Limb (tissue), 2 donors: ENCODE results near the gene ZSWIM4.
"Not testable (repeated sequence)": the region's sequence is repeated elsewhere in the genome, so short reads cannot be mapped to it uniquely, and the experiment has no call there.

ENCODE experiments used
- DNase-seq, 2 donors: peaks; one replicate each; pipeline ENCODE4 v3.0.0-alpha.2; 2016; ENCODE audit errors: extremely low spot score in 2 of 2

The ZSWIM4 gene

GRCh38 chr19:13848798-13849676 is 53.8 kb downstream of the ZSWIM4 start:
- DNase-seq, result no peak

GRCh38 chr19:13849991-13850909 is 55.0 kb downstream of the ZSWIM4 start:
- DNase-seq, result peak; percentile 82 to 93

GRCh38 chr19:13850910-13851733 is 55.9 kb downstream of the ZSWIM4 start:
- peak; percentile 78 to 87 for DNase-seq

GRCh38 chr19:13851734-13852114 is 56.5 kb downstream of the ZSWIM4 start:
- not testable (repeated sequence) for DNase-seq

GRCh38 chr19:13852171-13852707 is 57.0 kb downstream of the ZSWIM4 start:
- not testable (repeated sequence) for DNase-seq

GRCh38 chr19:13856497-13856896 is 61.3 kb downstream of the ZSWIM4 start:
- no peak for DNase-seq

GRCh38 chr19:13859361-13859880 is 64.2 kb downstream of the ZSWIM4 start:
- DNase-seq, result no peak

GRCh38 chr19:13860679-13861391 is 65.6 kb downstream of the ZSWIM4 start:
- DNase-seq, result no peak

GRCh38 chr19:13861392-13861713 is 66.1 kb downstream of the ZSWIM4 start:
- peak in 1 of 2 donors; percentile 8 for DNase-seq

- DNase-seq, result peak; percentile 91 to 97
Measured at GRCh38 chr19:13861714-13862531, 66.7 kb downstream of the ZSWIM4 start.

GRCh38 chr19:13864046-13864666 is 68.9 kb downstream of the ZSWIM4 start:
- DNase-seq, result no peak

- peak in 1 of 2 donors; percentile 71 for DNase-seq
Measured at GRCh38 chr19:13864667-13865570, 69.7 kb downstream of the ZSWIM4 start.

GRCh38 chr19:13865571-13866462 is 70.6 kb downstream of the ZSWIM4 start:
- peak in 1 of 2 donors; percentile 76 for DNase-seq

GRCh38 chr19:13866463-13867046 is 71.3 kb downstream of the ZSWIM4 start:
- DNase-seq, result no peak

- DNase-seq, result peak in 1 of 2 donors; percentile 27
Measured at GRCh38 chr19:13868663-13869062, 73.4 kb downstream of the ZSWIM4 start.

GRCh38 chr19:13869281-13869680 is 74.0 kb downstream of the ZSWIM4 start:
- DNase-seq, result peak in 1 of 2 donors; percentile 79
